Measurements from ENCODE around the gene FAM124B.
A peak's percentile ranks its signal among the peaks of the same experiment; 100 is the strongest.

Gene FAM124B, protein sequence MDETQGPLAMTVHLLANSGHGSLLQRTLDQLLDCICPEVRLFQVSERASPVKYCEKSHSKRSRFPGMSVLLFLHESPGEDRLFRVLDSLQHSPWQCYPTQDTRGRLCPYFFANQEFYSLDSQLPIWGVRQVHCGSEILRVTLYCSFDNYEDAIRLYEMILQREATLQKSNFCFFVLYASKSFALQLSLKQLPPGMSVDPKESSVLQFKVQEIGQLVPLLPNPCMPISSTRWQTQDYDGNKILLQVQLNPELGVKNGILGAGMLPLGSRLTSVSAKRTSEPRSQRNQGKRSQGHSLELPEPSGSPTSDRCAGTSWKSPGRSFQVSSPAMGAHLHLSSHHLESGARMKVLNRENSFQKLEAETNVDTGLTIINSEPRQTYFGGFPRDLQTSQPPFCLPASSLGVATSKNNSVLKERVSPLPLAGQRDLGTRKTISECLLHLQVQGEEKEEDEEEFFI

DNA sequence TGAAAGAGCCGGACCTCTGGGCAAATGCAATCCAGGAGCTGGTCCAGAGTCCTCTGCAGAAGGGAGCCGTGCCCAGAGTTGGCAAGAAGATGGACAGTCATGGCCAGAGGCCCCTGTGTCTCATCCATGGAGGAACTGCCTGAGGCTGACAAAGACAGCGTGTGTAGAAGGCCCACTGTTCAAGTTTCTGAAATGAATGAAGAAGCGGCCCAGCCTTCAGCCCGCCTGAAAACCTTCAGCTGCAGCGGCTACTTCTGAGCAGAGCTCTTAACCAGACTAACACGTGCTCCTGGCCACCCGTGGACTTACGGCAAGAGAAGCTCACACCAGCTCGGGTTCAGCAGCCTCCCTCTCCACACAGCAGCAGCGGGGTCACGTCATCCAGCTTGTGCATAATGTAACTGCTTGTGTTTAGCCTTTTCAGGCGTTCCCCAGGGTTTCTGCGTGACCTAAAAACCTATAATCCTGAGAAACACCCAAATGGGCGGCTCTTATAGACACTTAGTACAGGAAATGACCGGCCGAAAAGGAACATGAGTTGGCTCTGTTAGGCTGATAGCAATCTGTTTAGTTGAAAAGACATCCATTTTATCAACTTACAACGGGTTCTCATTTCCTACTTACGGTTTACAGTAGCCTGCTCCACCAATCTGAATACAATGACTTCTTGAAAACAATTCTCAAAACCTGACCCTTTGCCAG is at the start of gene FAM124B:
TSS of gene FAM124B (minus strand) at position 467 of the 702 bp plus-strand sequence. CDS start at position 128, 339 bp downstream.
- DNase-seq (ENCODE audit: extremely low read depth, low read depth), result no peak
- TF ChIP-seq, protein P1, sequence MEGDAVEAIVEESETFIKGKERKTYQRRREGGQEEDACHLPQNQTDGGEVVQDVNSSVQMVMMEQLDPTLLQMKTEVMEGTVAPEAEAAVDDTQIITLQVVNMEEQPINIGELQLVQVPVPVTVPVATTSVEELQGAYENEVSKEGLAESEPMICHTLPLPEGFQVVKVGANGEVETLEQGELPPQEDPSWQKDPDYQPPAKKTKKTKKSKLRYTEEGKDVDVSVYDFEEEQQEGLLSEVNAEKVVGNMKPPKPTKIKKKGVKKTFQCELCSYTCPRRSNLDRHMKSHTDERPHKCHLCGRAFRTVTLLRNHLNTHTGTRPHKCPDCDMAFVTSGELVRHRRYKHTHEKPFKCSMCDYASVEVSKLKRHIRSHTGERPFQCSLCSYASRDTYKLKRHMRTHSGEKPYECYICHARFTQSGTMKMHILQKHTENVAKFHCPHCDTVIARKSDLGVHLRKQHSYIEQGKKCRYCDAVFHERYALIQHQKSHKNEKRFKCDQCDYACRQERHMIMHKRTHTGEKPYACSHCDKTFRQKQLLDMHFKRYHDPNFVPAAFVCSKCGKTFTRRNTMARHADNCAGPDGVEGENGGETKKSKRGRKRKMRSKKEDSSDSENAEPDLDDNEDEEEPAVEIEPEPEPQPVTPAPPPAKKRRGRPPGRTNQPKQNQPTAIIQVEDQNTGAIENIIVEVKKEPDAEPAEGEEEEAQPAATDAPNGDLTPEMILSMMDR (IDR thresholded peaks at IDR 0.05; ENCODE audit: low read depth, low read length), result no peak

DNA sequence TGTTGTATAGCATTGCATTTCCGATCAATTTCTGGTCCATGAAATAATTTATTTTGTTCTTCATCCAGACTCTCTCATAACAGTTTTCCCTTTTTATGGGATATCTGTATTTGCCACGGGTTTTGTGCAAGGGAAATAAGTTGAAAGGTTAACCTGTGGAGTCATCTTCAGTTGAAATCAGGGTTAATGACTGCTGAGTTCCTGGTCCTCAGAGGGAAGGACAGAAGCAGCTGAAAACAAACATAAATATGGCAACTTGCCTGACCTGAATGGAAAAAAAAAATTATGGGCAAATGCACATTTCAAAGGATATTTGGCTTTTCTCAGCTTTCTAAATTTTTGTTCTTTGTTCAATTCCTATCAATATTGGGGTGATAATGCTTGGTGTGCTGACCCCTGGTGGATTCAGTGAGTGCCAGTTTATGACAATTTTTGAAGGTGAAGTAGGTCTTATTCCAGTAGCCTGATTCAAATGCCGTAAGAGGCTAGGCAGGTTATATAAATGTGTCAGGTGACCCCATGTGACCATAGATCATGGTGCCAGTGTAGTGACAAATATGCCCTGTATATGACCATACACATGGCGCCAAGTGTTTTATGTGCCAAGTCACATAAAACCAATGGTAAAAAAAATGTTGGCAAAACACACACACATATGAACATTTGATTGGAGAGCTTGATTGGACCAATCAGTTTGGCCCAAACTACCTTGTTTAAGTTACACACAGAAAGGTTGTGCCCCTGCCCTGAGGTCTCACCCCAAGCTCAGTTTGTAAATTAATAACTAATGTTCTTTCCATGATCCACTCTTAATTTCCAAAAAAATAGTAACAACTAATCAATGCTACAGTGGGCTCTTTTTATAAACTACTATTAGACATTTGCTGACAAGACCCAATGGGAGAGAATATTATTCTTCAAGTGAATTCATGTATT is 47.6 kb upstream of the FAM124B start:
- DNase-seq (ENCODE audit: extremely low read depth, low read depth), result no peak
- TF ChIP-seq, protein P1 (IDR thresholded peaks at IDR 0.05; ENCODE audit: low read depth, low read length), result peak; percentile 62

DNA sequence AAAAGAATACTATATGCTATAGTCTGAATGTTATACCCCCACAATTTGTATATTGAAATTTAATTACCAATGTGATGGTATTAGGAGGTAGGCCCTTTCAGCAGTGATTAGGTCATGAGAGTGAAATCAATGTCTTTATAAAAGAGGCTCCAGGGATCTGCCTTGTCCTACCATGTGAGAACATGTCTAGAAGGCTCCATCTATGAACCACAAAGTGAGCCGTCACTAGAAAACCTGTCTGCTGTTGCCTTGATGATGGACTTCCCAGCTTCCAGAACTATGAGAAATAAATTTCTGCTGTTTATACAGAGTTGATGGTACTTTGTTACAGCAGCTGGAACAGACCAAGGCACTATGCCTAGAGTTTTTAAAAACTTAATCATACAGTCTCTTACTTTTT is 46.3 kb upstream of the FAM124B start:
- no peak for DNase-seq (ENCODE audit: extremely low read depth, low read depth)
- TF ChIP-seq, protein P1 (IDR thresholded peaks at IDR 0.05; ENCODE audit: low read depth, low read length), result no peak

DNA sequence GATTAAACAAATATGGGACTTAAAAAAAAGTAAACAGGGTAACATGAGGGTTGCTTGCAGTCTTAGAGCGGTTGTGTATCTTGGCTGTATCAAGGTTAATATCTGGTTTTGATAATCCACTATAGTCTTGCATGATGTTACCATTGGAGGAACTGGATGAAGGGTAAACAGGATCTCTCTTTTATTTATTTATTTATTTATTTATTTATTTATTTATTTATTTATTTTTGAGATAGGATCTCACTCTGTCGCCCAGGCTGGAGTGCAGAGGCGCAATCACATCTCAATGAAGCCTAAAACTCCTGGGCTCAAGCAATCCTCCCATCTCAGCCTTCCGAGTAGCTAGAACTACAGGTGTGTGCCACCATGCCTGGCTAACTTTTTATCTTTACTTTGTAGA is 42.9 kb upstream of the FAM124B start:
- TF ChIP-seq, protein P1 (IDR thresholded peaks at IDR 0.05; ENCODE audit: low read depth, low read length), result no peak
- no peak for DNase-seq (ENCODE audit: extremely low read depth, low read depth)

DNA sequence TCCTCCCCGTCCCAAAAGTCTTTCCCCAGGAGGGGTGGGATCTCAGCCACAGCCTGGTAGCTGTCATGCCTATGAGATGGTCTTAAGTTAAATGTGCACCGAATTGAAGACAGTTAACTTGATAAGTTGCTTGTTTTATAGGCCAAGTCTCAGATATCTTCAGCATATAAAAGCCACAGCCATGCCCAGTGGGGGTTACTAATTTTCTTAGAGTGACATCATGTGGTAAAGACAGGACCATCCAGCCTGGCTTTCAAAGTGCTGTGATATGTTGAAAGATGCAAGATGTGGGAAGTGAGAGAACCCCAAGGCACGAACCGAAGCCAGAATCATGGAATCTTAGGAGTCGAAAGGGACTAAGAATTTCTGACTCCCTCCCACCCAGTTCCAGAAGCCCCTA is 42.1 kb upstream of the FAM124B start:
- DNase-seq (ENCODE audit: extremely low read depth, low read depth), result no peak
- TF ChIP-seq, protein P1 (IDR thresholded peaks at IDR 0.05; ENCODE audit: low read depth, low read length), result no peak

DNA sequence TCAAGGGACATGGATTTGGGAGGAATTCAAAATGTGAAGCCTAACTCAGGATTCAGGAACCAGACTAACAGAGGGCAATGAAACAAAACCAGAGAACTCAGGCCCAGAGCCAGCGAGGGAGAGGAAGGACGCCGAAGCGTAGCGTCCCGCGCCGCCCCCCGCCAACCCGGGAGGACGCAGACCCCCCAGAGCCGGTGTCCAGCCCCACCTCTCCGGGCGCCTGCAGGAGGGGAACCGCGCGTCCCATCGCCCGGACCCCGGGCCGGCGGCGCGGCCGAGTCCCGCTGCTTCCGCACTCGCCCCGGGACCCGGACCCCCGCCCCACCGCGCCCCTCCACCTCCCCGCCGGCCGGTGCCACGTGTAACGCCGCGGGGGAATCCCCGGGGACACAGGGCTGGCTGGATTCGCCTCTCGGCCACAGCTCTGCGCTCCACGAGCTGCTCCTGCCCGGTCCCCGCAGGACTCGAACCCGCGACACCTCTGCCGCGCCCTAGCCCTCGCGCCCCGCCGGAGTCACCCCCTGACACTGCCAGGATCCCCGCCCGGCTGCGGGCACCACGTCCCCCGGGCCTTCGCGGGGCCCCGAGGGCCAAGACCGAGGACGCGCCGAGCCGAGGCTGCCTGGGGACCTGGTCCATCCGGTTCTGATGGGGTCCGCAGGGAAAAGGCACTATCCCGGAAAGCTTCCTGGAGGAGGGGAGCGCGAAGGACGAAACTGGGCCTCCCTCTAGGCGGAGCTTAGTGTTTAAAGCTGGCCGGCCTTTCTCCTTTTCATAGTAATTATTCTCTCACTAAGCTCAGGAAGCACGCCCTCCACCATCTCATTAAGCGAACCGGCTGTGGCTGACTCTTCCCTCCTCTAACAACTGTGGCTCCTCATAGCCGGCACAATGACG is 40.4 kb upstream of the FAM124B start:
- TF ChIP-seq, protein P1 (IDR thresholded peaks at IDR 0.05; ENCODE audit: low read depth, low read length), result no peak
- DNase-seq (ENCODE audit: extremely low read depth, low read depth), result no peak

Data from AG09319 (cell line).